Activated CD4-positive, CD25-positive, alpha-beta regulatory T cell treated with anti-CD3 and anti-CD28 coated beads, Interleukin-2, amount 50 U/mL, for 72 hours (primary cell): ENCODE results near the gene CTCFL.

Experiments used
- DNase-seq: peaks from one replicate; pipeline ENCODE4 v3.0.0; 2021

Gene CTCFL

DNA sequence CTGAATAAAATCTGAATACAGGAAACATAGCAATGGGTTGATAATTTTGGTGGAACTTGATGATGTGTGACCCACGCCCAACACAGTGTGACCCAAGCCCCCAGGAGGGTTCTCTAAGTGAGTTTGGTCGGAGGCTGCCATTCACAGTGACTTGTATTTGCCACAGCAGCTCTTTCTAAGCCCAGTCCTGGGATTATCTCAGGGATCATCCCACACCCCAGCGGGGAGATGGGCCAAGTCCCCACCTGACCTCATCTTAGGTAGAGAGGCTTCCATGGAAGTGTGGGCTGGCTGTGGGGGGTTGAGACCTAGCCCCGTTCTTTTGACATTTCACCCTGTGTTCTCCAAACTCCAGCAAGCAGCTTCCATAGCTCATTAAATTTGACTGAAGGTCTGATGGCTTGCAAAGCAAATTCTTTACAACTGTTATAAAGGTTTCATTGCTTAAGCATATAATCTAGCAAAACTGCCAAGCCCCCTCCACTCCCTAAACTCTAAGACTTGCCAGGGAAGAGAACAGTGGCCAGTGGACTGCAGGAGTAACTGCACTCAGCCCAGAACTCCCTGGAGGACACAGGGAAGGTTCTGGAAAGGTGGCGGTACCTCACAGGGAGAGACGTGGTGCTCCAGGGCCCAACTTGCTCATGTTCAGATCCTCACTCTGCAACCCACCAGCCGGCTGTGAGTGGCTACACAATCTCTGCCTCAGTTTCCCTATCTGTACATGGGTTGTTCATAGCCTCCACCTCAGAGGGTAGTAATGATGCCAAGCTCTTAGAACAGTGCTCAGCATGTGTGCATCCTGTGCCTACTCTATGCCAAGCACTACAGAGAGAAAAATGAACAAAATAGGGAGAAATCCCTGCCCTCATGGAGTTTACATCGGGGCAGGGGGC is 35.0 kb upstream of the CTCFL start:
- no peak for DNase-seq

- no peak for DNase-seq
Measured at GRCh38 chr20:57559289-57559634, 34.3 kb upstream of the CTCFL start.

DNA sequence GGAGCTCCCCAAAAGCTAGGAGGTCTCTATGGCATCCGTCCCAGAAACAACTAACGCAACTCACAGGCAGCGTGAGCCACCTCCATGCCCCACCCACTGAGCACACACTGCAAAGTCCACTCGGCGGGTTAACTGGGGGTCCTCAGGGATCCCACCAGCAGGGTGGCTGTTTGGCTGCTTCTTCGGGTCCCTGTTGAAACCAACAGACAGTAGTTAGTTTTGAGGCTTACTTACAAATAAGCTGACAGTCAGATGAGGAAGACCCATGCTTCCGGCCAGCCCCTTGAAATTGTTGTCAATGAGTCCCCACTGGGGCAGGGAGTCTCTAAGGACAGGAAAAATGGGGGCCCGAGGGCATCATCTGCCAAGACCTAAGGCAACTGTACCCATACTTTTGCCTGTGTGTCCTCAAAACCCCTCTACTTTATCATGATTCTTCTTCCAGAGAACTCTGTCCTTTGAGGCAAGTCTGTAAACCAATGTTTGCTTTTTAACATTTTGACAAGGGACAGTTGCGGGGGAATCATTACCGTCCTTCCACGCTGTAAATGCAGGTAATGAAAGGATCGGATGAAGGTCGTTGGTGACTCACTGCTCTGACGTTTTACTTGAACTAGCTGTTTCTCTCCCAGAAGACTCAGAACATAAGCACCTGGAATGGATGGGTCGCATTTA is 33.8 kb upstream of the CTCFL start:
- DNase-seq, result no peak

- no peak for DNase-seq
Measured at GRCh38 chr20:57557926-57558613, 33.1 kb upstream of the CTCFL start.

- no peak for DNase-seq
Measured at GRCh38 chr20:57556980-57557274, 32.0 kb upstream of the CTCFL start.

DNA sequence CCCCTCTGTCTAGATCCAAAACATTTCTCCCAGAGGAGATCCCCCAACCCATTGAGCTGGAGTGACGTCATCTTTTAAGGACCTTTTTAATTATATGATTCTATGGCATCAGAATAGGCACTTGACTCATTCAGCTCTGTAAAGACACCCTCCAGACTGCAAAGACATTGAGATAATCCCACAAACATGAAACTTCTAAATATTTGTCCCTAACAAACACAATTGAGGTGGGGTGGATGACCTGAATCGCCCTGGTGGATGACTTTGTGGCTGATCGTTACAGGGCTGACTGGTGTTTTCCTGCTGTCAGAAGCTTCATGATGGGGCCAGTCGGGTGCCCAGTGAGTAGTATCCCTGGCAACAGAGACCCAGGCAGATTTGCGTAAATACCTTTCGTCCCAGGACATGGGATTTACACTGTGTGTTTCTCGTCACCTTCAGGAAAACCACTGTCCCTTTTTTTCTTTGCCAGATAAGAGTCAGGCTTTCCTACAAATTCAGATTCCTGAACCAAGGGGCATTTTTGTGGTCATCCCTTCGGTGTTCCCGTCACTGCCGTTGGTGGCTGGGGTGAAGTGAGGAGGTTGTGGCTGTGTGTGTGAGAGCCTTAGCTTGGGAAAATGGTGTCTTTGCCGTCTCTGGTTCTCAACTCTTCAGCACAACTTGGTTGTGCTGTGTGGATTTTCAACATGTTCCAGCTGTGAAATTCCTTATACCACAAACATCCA is 30.7 kb upstream of the CTCFL start:
- no peak for DNase-seq

- DNase-seq, result no peak
Measured at GRCh38 chr20:57553376-57554018, 28.6 kb upstream of the CTCFL start.

DNA sequence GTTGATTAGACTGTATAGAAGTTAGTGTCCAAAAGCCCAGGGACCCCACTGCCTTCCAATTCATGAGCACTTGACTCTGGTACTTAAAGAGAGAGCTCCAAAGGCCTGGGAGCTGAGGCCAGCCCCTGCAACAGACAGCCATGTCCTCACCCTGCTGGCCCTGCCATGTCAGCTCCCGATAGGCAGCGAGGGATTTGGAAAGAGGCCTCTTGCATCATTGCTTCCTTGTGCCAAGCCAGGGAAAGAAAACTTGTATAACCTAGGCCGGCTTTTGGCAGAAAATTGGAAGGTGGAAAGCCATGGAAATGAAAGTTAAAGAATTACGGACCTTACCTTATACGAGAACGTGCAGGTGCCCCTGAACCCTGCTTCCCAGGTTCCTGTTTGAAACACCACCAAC is 27.5 kb upstream of the CTCFL start:
- no peak for DNase-seq

- no peak for DNase-seq
Measured at GRCh38 chr20:57548177-57549058, 23.5 kb upstream of the CTCFL start.

DNA sequence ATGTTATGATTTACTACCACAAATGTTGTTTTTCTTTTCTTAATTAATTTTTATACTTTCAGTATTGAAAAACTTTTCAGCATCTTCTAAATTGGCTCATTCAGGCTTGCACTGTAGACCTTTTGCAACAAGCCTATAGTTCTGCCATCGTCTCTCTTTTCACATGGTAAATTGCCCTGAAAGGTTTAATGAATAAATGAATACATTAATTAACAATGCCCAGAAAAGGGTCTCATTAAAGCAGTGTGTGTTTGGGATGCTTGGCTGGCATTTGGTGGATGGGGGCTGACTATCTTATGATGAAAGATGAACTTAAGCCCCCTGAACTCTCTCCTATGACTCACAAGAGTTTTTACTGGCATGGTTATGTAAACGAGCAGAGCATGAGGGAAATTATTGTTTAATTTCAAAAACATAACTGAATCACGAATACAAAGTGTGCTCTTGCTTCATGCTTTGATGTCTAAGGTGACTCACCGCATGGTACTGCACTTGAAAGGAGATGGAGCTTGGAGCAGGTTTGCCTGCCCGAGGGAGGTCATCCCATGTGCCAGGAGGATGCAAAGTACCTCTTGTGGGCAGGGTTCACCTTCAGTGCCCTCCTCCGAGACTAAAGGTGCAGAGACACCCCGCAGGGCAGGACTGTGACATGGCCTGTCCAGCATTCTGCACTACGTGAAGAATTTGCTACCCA is 22.2 kb upstream of the CTCFL start:
- no peak for DNase-seq

DNA sequence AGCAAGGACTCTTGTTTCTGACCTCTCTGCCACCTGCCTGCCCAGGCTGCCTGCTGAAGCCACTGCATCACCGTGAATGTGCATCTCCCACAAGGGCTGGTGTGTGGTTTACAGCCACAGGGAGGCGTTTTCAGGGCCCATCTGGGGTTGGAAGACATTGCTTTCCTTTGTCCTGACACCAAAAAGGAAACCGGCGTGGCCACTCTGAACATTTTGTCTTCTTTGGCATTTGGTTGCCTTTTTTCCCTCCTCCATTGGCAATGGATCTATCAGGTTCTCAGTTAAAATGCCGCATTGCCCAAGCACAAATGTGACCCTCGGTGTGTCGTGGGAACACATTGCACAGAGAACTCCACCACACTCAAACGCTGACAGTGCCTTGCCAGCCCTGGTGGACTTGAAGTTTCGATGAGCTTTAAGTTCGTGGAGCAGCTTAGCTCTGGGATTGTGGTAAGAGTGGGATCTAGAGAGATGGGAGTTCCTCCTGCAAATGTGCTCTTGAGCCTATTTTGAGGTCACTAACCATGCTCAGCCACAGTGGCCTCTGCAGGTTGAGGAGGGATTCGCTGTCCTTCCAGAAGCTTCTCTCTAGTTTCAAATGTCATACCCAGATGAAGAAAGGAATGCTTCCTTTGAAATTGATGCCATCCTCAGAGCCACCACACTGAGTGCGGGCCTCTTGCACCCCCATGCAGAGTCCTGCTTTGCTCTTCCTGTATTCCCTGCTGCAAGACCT is 21.2 kb upstream of the CTCFL start:
- no peak for DNase-seq

GRCh38 chr20:57544838-57545564 is 20.1 kb upstream of the CTCFL start:
- no peak for DNase-seq

- no peak for DNase-seq
Measured at GRCh38 chr20:57543754-57544153, 18.8 kb upstream of the CTCFL start.

DNA sequence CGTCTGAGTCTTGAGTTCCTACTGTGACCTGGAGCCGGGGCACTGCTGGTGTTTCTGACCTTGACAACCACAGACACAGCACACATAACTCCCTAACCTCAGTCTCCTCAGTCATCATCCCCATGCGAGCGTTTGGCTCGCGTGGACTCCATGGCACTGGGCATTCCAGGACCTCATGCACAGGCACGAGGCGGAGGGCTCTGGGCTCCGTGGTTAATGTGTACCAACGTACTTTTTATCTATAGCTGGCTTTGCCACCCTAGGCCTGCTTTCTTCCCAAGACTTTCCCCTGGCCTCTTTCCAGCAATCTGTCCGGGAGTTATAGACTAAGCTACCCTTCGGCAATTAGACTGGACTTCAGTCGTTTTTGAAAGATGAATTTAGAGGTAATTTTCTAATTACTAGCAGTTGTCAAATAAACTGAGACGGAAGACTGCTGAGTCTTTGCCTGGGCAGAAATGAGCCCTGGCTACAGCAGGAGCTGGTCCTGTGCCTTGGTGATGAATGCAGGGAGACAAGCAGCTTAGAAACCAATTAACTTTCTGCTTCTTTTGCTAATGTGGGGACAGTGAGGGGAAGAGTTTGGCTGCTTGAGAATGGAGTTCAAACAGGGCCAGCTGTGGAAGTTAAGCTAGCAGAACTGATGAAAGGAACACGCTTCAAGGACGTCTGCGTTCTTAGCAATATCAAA is 16.1 kb upstream of the CTCFL start:
- DNase-seq, result no peak

DNA sequence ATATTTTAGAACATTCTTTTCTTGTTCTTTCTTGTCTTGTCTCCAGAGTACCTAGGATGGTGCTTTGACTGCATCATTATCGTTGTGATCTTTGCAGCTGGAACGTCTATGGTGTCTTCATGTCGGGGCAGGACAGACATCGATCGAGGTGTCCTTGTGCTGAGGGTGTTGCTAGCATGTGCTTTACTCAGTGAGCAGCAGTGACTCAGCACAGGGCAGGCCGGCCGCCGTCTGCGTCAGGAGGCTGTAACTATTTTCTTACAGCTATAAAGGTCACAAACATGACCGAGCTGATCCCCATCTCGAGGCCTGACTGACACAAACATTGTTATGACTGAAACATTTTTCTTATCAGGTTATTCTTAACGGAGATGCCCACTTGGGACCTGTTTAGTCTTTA is 14.9 kb upstream of the CTCFL start:
- DNase-seq, result no peak

DNA sequence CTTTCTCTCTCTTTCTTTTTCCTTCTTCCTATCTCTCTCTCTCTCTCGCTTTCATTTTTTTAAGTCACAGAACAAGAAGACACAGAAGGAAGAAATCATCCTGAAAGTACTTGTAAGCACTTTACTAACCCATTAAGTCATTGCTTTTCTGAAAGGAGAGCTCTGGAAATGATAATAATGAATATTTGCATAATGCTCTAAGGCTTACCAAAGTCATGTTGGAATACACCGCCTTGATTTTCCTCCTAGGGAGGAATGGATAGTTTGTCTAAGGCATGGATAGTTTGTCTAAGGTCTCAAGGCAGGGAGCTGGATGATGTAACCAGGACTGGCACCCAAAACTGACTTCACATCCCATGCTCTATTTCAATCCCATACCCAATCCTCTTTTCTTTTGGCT is 12.9 kb upstream of the CTCFL start:
- no peak for DNase-seq

GRCh38 chr20:57536771-57537724 is 12.1 kb upstream of the CTCFL start:
- no peak for DNase-seq

DNA sequence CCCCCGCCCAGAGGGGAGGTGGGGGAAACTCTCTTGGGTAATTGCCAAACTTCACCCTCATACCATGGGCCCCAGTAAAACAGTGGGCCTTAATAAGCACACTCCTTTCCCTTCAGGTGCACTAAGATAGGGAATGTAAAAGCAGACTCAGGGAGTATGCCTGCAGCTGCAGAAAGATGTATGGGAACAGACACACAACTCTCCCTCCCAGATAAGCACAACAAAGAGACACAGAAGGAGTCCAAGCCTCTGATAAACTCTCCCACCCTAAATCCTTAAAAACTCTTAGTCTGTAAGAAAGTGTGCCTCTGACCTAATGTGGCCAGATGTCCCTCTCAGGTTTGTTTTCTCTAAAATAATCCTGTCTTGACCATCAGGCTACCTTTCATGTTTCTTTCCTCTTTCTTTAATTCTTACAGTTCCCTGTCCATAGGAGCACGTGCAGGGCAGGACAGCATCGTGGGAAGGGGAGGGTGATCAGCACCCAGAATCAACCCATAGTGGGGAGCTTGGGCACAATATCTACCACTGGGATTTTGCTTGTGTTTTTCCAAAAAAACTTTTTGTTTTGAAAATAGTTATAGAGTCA is 11.3 kb upstream of the CTCFL start:
- no peak for DNase-seq
